ENCODE results near the gene ERCC6L2.

The ERCC6L2 gene

DNA sequence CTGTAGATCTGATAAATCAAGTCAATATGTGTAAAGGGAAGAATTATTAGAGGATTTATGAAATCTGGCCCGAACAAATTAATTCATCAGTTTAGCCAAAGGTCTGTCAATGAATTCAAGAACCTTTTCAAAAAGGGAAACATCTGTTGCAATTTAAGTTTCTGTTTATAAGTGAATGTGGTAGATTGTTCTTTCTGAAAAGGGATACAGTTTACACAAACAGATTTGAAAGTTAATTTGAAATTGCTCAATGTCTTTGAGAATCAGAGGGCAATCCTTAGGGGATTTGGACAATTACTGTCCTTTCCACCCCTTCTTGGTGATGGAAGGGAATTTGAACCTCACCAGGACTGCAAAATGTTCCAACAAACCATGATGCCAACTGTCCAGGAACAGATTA, 29.7 kb upstream of the ERCC6L2 start:
- Histone ChIP-seq H3K36me3 (replicated peaks) (no peaks in the 10 kb centered on the region), H3K4me3 (ENCODE audit: low read depth, low read length) (no peak overlapping the region), H3K27me3 (replicated peaks) (no peaks in the 10 kb centered on the region), H3K27ac (no peak overlapping the region)
- DNase-seq: no peak
- TF ChIP-seq, protein P1, sequence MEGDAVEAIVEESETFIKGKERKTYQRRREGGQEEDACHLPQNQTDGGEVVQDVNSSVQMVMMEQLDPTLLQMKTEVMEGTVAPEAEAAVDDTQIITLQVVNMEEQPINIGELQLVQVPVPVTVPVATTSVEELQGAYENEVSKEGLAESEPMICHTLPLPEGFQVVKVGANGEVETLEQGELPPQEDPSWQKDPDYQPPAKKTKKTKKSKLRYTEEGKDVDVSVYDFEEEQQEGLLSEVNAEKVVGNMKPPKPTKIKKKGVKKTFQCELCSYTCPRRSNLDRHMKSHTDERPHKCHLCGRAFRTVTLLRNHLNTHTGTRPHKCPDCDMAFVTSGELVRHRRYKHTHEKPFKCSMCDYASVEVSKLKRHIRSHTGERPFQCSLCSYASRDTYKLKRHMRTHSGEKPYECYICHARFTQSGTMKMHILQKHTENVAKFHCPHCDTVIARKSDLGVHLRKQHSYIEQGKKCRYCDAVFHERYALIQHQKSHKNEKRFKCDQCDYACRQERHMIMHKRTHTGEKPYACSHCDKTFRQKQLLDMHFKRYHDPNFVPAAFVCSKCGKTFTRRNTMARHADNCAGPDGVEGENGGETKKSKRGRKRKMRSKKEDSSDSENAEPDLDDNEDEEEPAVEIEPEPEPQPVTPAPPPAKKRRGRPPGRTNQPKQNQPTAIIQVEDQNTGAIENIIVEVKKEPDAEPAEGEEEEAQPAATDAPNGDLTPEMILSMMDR (IDR thresholded peaks at IDR 0.05; ENCODE audit: low read depth, low read length, missing control alignments): no peak
- in situ Hi-C loops (cut with HindIII; ENCODE audit: low pct_ligation_motif_present, low sequenced_read_pairs): no loop called here

DNA sequence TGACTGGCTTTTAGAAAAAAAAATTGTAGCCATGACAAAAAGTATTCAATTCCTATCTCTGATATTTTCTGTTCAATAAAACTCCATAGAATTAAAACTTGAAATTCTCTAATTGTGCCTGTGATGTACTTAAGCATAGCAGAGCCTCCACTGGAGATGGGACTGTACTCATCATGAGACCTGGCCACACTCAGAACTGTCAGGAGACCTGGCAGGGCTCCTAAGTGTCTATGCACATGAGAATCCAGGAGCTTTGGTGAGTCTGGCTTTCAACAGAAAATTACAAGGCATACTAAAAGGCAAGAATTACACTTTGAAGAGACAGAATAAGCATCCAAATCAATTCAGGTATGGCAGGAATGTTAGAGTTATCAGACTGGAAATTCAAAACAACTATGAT, 26.7 kb upstream of the ERCC6L2 start:
- in situ Hi-C loops (cut with HindIII; ENCODE audit: low pct_ligation_motif_present, low sequenced_read_pairs): no loop called here
- TF ChIP-seq, protein P1 (IDR thresholded peaks at IDR 0.05; ENCODE audit: low read depth, low read length, missing control alignments): no peak
- H3K36me3 ChIP-seq (replicated peaks): no peaks in the 10 kb centered on the region

DNA sequence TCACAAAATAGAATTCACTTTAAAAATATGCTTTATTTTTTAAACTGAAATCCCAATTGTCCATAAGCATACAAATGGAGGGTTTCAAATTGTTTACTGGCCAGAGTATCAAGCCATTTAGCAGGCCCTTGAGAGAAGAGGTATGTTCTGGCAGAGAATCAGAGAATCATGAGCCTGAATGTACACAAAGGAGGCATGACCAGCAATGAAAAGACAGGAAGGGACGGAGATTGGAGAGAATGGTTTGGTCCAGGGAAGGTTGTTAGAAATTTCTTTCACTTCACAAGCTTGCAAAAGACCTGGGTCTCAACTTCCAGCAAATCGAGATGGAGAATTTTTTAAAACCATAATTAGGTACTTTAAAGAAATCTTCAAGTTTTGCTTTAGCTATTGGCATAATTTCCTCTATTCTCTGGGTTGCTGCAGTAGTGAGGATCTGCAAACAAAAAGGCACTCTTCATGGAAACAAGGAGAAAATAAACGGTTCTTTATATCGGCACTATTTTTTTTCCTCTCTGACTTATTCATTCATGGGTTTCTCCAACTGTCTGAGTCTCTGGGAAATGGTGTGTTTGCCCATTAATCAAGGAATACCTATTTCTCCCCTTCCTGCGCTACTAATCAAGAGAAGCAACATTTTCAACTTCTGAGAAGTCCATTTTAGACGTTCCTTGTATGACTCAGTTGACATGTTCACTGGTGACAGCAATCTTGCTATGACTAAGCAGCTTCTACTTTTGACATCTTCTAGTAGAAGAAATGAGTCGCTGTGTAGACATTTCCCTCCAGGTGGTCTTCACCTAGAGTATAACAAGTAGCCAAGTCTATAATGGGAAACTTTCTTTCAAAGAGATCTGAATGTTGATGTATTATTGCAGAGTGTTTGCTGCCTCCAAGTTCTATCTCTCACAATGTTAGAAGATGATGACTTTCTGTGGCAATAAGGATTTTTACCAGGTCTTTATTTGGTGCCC, 23.1 kb upstream of the ERCC6L2 start:
- H3K27ac ChIP-seq: no peak overlapping the region
- H3K4me3 ChIP-seq (ENCODE audit: low read depth, low read length): no peak overlapping the region
- in situ Hi-C loops (cut with HindIII; ENCODE audit: low pct_ligation_motif_present, low sequenced_read_pairs): no loop called here
- no peaks in the 10 kb centered on the region for H3K36me3 ChIP-seq (replicated peaks)
- TF ChIP-seq, protein P1 (IDR thresholded peaks at IDR 0.05; ENCODE audit: low read depth, low read length, missing control alignments): no peak
- no peaks in the 10 kb centered on the region for H3K27me3 ChIP-seq (replicated peaks)
- DNase-seq: peak; percentile 29

More for the DNA sequence above, 26.7 kb upstream of the ERCC6L2 start:
- Histone ChIP-seq H3K4me3 (ENCODE audit: low read depth, low read length) (no peak overlapping the region), H3K27me3 (replicated peaks) (no peaks in the 10 kb centered on the region), H3K27ac (no peak overlapping the region)
- DNase-seq: no peak

DNA sequence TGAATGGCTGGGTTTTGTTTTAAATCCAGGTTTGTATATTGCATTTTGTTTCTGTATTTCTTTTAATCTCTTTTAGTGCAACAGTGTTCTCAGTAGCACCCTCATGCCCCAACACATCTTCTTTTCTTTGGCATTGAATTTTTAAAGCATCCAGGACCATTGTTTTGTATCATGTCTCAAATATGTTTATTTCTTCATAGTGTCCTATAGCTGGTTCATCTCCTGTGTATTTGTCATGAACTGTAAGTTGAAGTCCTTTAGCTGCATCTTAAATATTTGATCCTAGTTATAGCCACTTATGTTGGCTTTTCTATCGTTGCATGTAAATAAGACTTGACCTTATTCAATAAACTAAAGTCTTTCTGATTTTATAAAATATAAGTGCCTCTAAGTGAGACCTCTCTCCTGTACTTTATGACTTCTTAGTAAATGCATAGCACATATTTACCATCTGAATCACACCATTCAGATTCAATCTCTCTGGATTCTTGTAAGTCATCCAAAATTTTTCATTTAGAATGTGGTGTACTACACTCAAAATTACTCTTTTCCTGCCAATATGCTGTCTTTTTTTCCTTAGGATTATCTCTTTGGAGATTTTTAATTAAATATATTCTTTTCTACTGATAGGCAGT, 21.0 kb upstream of the ERCC6L2 start:
- Histone ChIP-seq H3K27me3 (replicated peaks) (no peaks in the 10 kb centered on the region), H3K27ac (no peak overlapping the region), H3K36me3 (replicated peaks) (no peaks in the 10 kb centered on the region), H3K4me3 (ENCODE audit: low read depth, low read length) (no peak overlapping the region)
- TF ChIP-seq, protein P1 (IDR thresholded peaks at IDR 0.05; ENCODE audit: low read depth, low read length, missing control alignments): no peak
- no peak for DNase-seq
- in situ Hi-C loops (cut with HindIII; ENCODE audit: low pct_ligation_motif_present, low sequenced_read_pairs): no loop called here

DNA sequence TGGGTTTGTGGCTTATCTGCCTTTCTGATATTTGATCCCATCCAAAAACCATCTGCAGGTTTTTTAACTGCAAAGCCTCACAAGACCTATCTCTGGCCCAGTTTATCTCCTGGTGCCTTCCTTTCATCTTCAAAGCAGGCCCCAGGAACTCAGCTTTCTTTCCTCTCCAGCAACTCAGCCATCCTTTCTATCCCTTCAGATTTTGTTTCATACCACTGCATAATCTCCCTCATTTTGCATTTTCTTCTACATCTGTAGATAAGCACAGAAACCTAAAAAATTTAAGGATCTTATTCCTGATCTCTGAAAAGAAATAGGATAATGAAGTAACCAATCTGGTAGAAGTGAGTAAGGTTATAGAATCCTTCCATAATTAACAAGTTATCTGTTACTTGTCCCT, 19.5 kb upstream of the ERCC6L2 start:
- TF ChIP-seq, protein P1 (IDR thresholded peaks at IDR 0.05; ENCODE audit: low read depth, low read length, missing control alignments): no peak
- no peak overlapping the region for H3K4me3 ChIP-seq (ENCODE audit: low read depth, low read length)
- no peak overlapping the region for H3K27ac ChIP-seq
- H3K27me3 ChIP-seq (replicated peaks): no peaks in the 10 kb centered on the region
- H3K36me3 ChIP-seq (replicated peaks): no peaks in the 10 kb centered on the region
- in situ Hi-C loops (cut with HindIII; ENCODE audit: low pct_ligation_motif_present, low sequenced_read_pairs): no loop called here
- DNase-seq: no peak

Measured in brain microvascular endothelial cell (primary cell).